T-helper 9 cell (primary cell): ENCODE measurements around the gene MIGA1.
"Not testable (repeated sequence)": the region's sequence is repeated elsewhere in the genome, so short reads cannot be mapped to it uniquely, and the experiment has no call there.

Source experiments
- DNase-seq: peaks from one replicate; pipeline ENCODE4 v3.0.0-alpha.2; 2020

Gene MIGA1

GRCh38 chr1:77857552-77857951 is 78.1 kb downstream of the MIGA1 start:
- DNase-seq = no peak

- DNase-seq = no peak
These were observed 79.3 kb downstream of the MIGA1 start for GRCh38 chr1:77858725-77859124.

GRCh38 chr1:77859248-77859647 is 79.8 kb downstream of the MIGA1 start:
- DNase-seq = no peak

- DNase-seq = no peak
These were observed 86.8 kb downstream of the MIGA1 start for GRCh38 chr1:77866296-77866695.

GRCh38 chr1:77872645-77873044 is 93.2 kb downstream of the MIGA1 start:
- no peak for DNase-seq

GRCh38 chr1:77873461-77873860 is 94.0 kb downstream of the MIGA1 start:
- no peak for DNase-seq

- no peak for DNase-seq
These were observed 95.5 kb downstream of the MIGA1 start for GRCh38 chr1:77874804-77875445.

- DNase-seq = no peak
These were observed 97.4 kb downstream of the MIGA1 start for GRCh38 chr1:77876884-77877283.

GRCh38 chr1:77881061-77881460 is 101.6 kb downstream of the MIGA1 start:
- no peak for DNase-seq

- DNase-seq = no peak
These were observed 103.0 kb downstream of the MIGA1 start for GRCh38 chr1:77882411-77882810.

GRCh38 chr1:77888081-77888780 is 108.8 kb downstream of the MIGA1 start, which contains the start of gene NEXN:
Gene NEXN, plus strand, starts transcription at chr1:77888624. Its CDS starts 27,483 bp downstream, at chr1:77916107.
- DNase-seq = no peak

- no peak for DNase-seq
These were observed 109.6 kb downstream of the MIGA1 start for GRCh38 chr1:77888781-77889642.

GRCh38 chr1:77889671-77890070 is 110.2 kb downstream of the MIGA1 start:
- DNase-seq = no peak

- no peak for DNase-seq
These were observed 111.8 kb downstream of the MIGA1 start for GRCh38 chr1:77891200-77891599.

GRCh38 chr1:77899647-77900320 is 120.3 kb downstream of the MIGA1 start:
- DNase-seq = no peak

- no peak for DNase-seq
These were observed 121.3 kb downstream of the MIGA1 start for GRCh38 chr1:77900687-77901293.

- DNase-seq = no peak
These were observed 126.2 kb downstream of the MIGA1 start for GRCh38 chr1:77905603-77906002.

GRCh38 chr1:77906019-77906545 is 126.6 kb downstream of the MIGA1 start:
- DNase-seq = no peak

GRCh38 chr1:77906624-77907023 is 127.2 kb downstream of the MIGA1 start:
- no peak for DNase-seq

GRCh38 chr1:77910116-77910515 is 130.7 kb downstream of the MIGA1 start:
- no peak for DNase-seq

- DNase-seq = not testable (repeated sequence)
These were observed 139.5 kb downstream of the MIGA1 start for GRCh38 chr1:77918918-77919317.

- no peak for DNase-seq
These were observed 146.1 kb downstream of the MIGA1 start for GRCh38 chr1:77925518-77925917.
